Measurements from ENCODE around the gene DENND2C. TPM values are rescaled to one million over a fixed set of nuclear protein-coding genes. Genes with fewer than 3 reads are reported as not detected.

Gene DENND2C, protein sequence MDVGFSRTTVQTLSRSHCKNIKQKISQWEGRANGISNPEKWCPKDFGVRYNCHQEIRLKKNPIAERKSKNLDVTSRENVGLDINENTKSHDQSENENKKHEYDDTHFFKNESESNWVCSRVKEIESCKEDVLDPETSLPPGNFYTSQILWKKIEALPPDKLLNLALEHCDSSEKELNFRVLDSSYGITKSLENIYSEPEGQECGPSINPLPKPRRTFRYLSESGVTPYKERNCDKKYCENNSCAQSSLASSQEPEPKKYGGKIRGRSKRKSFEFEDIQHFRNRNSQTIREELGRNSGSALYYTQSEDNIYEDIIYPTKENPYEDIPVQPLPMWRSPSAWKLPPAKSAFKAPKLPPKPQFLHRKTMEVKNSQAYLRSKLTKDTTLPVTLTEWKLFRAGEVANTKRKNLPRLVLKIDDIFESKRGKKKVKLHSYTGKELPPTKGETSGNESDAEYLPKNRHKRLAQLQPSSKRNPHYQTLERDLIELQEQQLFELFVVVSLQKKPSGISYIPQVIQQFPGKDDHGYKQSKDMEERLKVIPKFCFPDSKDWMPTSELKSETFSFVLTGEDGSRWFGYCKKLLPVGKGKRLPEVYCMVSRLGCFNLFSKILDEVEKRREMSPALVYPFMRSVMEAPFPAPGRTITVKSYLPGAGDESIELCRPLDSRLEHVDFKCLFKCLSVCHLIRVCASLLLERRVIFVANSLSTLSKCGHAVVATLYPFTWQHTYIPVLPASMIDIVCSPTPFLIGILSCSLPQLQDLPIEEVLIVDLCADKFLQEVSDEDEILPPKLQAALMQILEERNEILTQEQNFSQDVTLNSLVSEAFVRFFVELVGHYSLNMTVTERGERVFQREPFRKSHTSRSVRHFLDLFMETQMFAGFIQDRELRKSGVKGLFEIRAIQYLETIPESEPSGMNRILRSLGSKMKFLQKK
- total RNA-seq = 1 to 10 TPM; 2.8 to 5.2 (median 3.5) TPM
- 1 to 10 TPM; 1.3 to 2.9 TPM for polyA plus RNA-seq
- long read RNA-seq, donor 1, partial matches to known transcripts = 0 of 1 reads
- long read RNA-seq, donor 1, other reads (novel, unspliced or antisense) = 1 of 1 reads
- long read RNA-seq, donor 2, partial matches to known transcripts = 1 of 3 reads
- long read RNA-seq, donor 2, other reads (novel, unspliced or antisense) = 2 of 3 reads
- long read RNA-seq, donor 3, partial matches to known transcripts = 1 of 3 reads
- long read RNA-seq, donor 3, other reads (novel, unspliced or antisense) = 2 of 3 reads

DNA sequence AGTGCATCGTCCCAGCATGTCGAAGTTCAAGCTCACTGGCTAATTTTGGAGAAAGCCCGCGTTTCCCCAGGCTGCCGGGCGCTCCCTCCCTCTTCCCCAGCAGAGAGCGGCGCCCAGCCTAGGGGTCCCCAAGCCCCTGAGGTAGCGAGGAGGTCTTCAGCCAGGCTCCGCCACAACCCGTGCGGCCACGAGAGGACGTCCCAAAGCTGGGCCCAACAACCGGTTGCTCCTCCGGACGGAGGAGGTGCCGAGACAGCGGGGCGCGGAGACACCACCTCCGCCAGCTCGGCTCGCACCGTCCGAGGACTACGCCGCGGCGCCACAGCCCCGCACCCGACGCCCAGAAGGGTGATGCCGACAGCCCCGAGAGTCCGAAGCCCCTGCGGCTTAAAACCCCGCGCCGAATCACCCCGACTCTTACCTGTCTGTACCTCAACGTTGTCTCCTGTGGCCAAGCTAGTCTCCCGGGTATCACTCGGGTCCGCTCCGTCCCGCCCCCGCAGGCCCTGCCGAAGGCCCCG is at the start of gene DENND2C:
TSS of gene DENND2C (minus strand) at position 488 of the 521 bp plus-strand sequence. CDS start 44,065 bp downstream, outside the sequence.
- Histone ChIP-seq H3K36me3 (no peaks in the 10 kb centered on the region), H3K27ac (peak within 1 kb of the TSS; percentile 27 to 85 (median 77)), H3K4me3 (peak within 1 kb of the TSS; percentile 57 to 93 (median 83)), H3K4me1 (peaks cover 0 to 19% (median 9%) of the 10 kb centered on the region in 9 donors), H3K27me3 (peaks cover 0 to 4% (median 0%) of the 10 kb centered on the region in 7 donors), H3K9me3 (no peaks in the 10 kb centered on the region)
- WGBS, 2 donors = 0 to 1% methylated on average over 49 to 50 of the region's 50 CpGs
- DNase-seq (no peak), ATAC-seq (peak; percentile 40 to 78 (median 65))
- intact Hi-C loops (cut with DNase I) = loop anchor here in 6 of 10 donors (2.0 to 10.0 kb wide), 6 partner anchors 85 to 325 kb away; partner anchors contain the start of genes BCAS2 (in 3 of the 6) and CSDE1 (in 1 of the 6)
- TF ChIP-seq, protein P1, sequence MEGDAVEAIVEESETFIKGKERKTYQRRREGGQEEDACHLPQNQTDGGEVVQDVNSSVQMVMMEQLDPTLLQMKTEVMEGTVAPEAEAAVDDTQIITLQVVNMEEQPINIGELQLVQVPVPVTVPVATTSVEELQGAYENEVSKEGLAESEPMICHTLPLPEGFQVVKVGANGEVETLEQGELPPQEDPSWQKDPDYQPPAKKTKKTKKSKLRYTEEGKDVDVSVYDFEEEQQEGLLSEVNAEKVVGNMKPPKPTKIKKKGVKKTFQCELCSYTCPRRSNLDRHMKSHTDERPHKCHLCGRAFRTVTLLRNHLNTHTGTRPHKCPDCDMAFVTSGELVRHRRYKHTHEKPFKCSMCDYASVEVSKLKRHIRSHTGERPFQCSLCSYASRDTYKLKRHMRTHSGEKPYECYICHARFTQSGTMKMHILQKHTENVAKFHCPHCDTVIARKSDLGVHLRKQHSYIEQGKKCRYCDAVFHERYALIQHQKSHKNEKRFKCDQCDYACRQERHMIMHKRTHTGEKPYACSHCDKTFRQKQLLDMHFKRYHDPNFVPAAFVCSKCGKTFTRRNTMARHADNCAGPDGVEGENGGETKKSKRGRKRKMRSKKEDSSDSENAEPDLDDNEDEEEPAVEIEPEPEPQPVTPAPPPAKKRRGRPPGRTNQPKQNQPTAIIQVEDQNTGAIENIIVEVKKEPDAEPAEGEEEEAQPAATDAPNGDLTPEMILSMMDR (IDR thresholded peaks at IDR 0.05) = no peak

GRCh38 chr1:114719424-114719787 is 49.6 kb upstream of the DENND2C start:
- WGBS, 2 donors = 87 to 88% methylated on average over 3 of the region's 3 CpGs

GRCh38 chr1:114718661-114719423 is 49.0 kb upstream of the DENND2C start:
- DNase-seq = no peak
- H3K36me3 ChIP-seq = peaks cover 0 to 81% (median 62%) of the 10 kb centered on the region in 9 donors
- WGBS, 2 donors = 89 to 91% methylated on average over 11 of the region's 11 CpGs
- H3K27me3 ChIP-seq = no peaks in the 10 kb centered on the region
- H3K27ac ChIP-seq = no peak overlapping the region
- intact Hi-C loops (cut with DNase I) = loop anchor here in 5 of 10 donors (5.0 to 10.0 kb wide), 5 partner anchors 33 to 137 kb away; partner anchors contain the start of genes BCAS2 (in 4 of the 5), CSDE1 (in 1 of the 5) and SIKE1 (in 1 of the 5)
- no peaks in the 10 kb centered on the region for H3K9me3 ChIP-seq
- H3K4me3 ChIP-seq = no peak overlapping the region
- H3K4me1 ChIP-seq = peaks cover 4 to 37% (median 28%) of the 10 kb centered on the region in 9 donors
- TF ChIP-seq, protein P1 (IDR thresholded peaks at IDR 0.05) = no peak
- no peak for ATAC-seq

More at GRCh38 chr1:114719424-114719787, 49.6 kb upstream of the DENND2C start:
- H3K36me3 ChIP-seq = peaks cover 0 to 81% (median 66%) of the 10 kb centered on the region in 9 donors
- H3K27me3 ChIP-seq = no peaks in the 10 kb centered on the region
- no peak overlapping the region for H3K4me3 ChIP-seq
- ATAC-seq (no peak), DNase-seq (no peak)
- peaks cover 4 to 37% (median 23%) of the 10 kb centered on the region in 9 donors for H3K4me1 ChIP-seq
- H3K9me3 ChIP-seq = no peaks in the 10 kb centered on the region
- TF ChIP-seq, protein P1 (IDR thresholded peaks at IDR 0.05) = no peak
- H3K27ac ChIP-seq = no peak overlapping the region
- intact Hi-C loops (cut with DNase I) = loop anchor here in 5 of 10 donors (5.0 to 10.0 kb wide), 5 partner anchors 33 to 137 kb away; partner anchors contain the start of genes BCAS2 (in 4 of the 5), CSDE1 (in 1 of the 5) and SIKE1 (in 1 of the 5)

Measured in heart right ventricle (tissue), 16 donors.